ENCODE data around the gene CCDC188.

Gene CCDC188

GRCh38 chr22:20192972-20193760 lies 42.3 kb upstream of the CCDC188 start:
- no peaks in the 10 kb centered on the region for H3K9me3 ChIP-seq (ENCODE audit: control insufficient read depth in 2 of 2, low read length in 2 of 2)
- no peaks in the 10 kb centered on the region for H3K4me1 ChIP-seq (ENCODE audit: control insufficient read depth in 2 of 2, insufficient read depth in 2 of 2, low read length in 2 of 2)
- H3K27ac ChIP-seq (ENCODE audit: low read depth in 2 of 2, low read length in 2 of 2) = no peak overlapping the region
- H3K27me3 ChIP-seq (ENCODE audit: control insufficient read depth in 2 of 2, insufficient read depth in 2 of 2, low read length in 2 of 2) = no peaks in the 10 kb centered on the region
- no peak overlapping the region for H3K9ac ChIP-seq (ENCODE audit: low read depth in 1 of 2, low read length in 2 of 2)
- H3K36me3 ChIP-seq (ENCODE audit: control insufficient read depth in 2 of 2, insufficient read depth in 2 of 2, low read length in 2 of 2) = no peaks in the 10 kb centered on the region
- H3K4me3 ChIP-seq (ENCODE audit: low read length in 2 of 2) = no peak overlapping the region

- Histone ChIP-seq H3K9me3 (ENCODE audit: control insufficient read depth in 2 of 2, low read length in 2 of 2) (no peaks in the 10 kb centered on the region), H3K27ac (ENCODE audit: low read depth in 2 of 2, low read length in 2 of 2) (no peak overlapping the region), H3K4me3 (ENCODE audit: low read length in 2 of 2) (no peak overlapping the region)
Observed at GRCh38 chr22:20192293-20192971, 41.6 kb upstream of the CCDC188 start.

GRCh38 chr22:20191803-20192202 lies 40.9 kb upstream of the CCDC188 start:
- Histone ChIP-seq H3K36me3 (ENCODE audit: control insufficient read depth in 2 of 2, insufficient read depth in 2 of 2, low read length in 2 of 2) (no peaks in the 10 kb centered on the region), H3K4me3 (ENCODE audit: low read length in 2 of 2) (no peak overlapping the region), H3K9ac (ENCODE audit: low read depth in 1 of 2, low read length in 2 of 2) (no peak overlapping the region), H3K27me3 (ENCODE audit: control insufficient read depth in 2 of 2, insufficient read depth in 2 of 2, low read length in 2 of 2) (no peaks in the 10 kb centered on the region), H3K9me3 (ENCODE audit: control insufficient read depth in 2 of 2, low read length in 2 of 2) (no peaks in the 10 kb centered on the region), H3K4me1 (ENCODE audit: control insufficient read depth in 2 of 2, insufficient read depth in 2 of 2, low read length in 2 of 2) (no peaks in the 10 kb centered on the region), H3K27ac (ENCODE audit: low read depth in 2 of 2, low read length in 2 of 2) (no peak overlapping the region)

More at GRCh38 chr22:20192293-20192971, 41.6 kb upstream of the CCDC188 start:
- H3K27me3 ChIP-seq (ENCODE audit: control insufficient read depth in 2 of 2, insufficient read depth in 2 of 2, low read length in 2 of 2) = no peaks in the 10 kb centered on the region
- no peaks in the 10 kb centered on the region for H3K36me3 ChIP-seq (ENCODE audit: control insufficient read depth in 2 of 2, insufficient read depth in 2 of 2, low read length in 2 of 2)
- H3K9ac ChIP-seq (ENCODE audit: low read depth in 1 of 2, low read length in 2 of 2) = no peak overlapping the region
- H3K4me1 ChIP-seq (ENCODE audit: control insufficient read depth in 2 of 2, insufficient read depth in 2 of 2, low read length in 2 of 2) = no peaks in the 10 kb centered on the region

- Histone ChIP-seq H3K9ac (ENCODE audit: low read depth in 1 of 2, low read length in 2 of 2) (no peak overlapping the region), H3K27ac (ENCODE audit: low read depth in 2 of 2, low read length in 2 of 2) (no peak overlapping the region), H3K4me1 (ENCODE audit: control insufficient read depth in 2 of 2, insufficient read depth in 2 of 2, low read length in 2 of 2) (no peaks in the 10 kb centered on the region), H3K27me3 (ENCODE audit: control insufficient read depth in 2 of 2, insufficient read depth in 2 of 2, low read length in 2 of 2) (no peaks in the 10 kb centered on the region), H3K4me3 (ENCODE audit: low read length in 2 of 2) (no peak overlapping the region), H3K36me3 (ENCODE audit: control insufficient read depth in 2 of 2, insufficient read depth in 2 of 2, low read length in 2 of 2) (no peaks in the 10 kb centered on the region), H3K9me3 (ENCODE audit: control insufficient read depth in 2 of 2, low read length in 2 of 2) (no peaks in the 10 kb centered on the region)
Observed at GRCh38 chr22:20191000-20191515, 40.2 kb upstream of the CCDC188 start.

GRCh38 chr22:20188567-20188877 lies 37.7 kb upstream of the CCDC188 start:
- H3K27me3 ChIP-seq (ENCODE audit: control insufficient read depth in 2 of 2, insufficient read depth in 2 of 2, low read length in 2 of 2) = no peaks in the 10 kb centered on the region
- no peaks in the 10 kb centered on the region for H3K36me3 ChIP-seq (ENCODE audit: control insufficient read depth in 2 of 2, insufficient read depth in 2 of 2, low read length in 2 of 2)
- H3K4me3 ChIP-seq (ENCODE audit: low read length in 2 of 2) = no peak overlapping the region
- H3K4me1 ChIP-seq (ENCODE audit: control insufficient read depth in 2 of 2, insufficient read depth in 2 of 2, low read length in 2 of 2) = no peaks in the 10 kb centered on the region
- H3K9me3 ChIP-seq (ENCODE audit: control insufficient read depth in 2 of 2, low read length in 2 of 2) = no peaks in the 10 kb centered on the region
- no peak overlapping the region for H3K9ac ChIP-seq (ENCODE audit: low read depth in 1 of 2, low read length in 2 of 2)
- H3K27ac ChIP-seq (ENCODE audit: low read depth in 2 of 2, low read length in 2 of 2) = no peak overlapping the region

GRCh38 chr22:20187777-20188566 lies 37.1 kb upstream of the CCDC188 start:
- H3K27me3 ChIP-seq (ENCODE audit: control insufficient read depth in 2 of 2, insufficient read depth in 2 of 2, low read length in 2 of 2) = no peaks in the 10 kb centered on the region
- H3K36me3 ChIP-seq (ENCODE audit: control insufficient read depth in 2 of 2, insufficient read depth in 2 of 2, low read length in 2 of 2) = no peaks in the 10 kb centered on the region
- no peak overlapping the region for H3K27ac ChIP-seq (ENCODE audit: low read depth in 2 of 2, low read length in 2 of 2)
- H3K4me3 ChIP-seq (ENCODE audit: low read length in 2 of 2) = no peak overlapping the region
- no peaks in the 10 kb centered on the region for H3K4me1 ChIP-seq (ENCODE audit: control insufficient read depth in 2 of 2, insufficient read depth in 2 of 2, low read length in 2 of 2)
- H3K9ac ChIP-seq (ENCODE audit: low read depth in 1 of 2, low read length in 2 of 2) = no peak overlapping the region
- H3K9me3 ChIP-seq (ENCODE audit: control insufficient read depth in 2 of 2, low read length in 2 of 2) = no peaks in the 10 kb centered on the region

- no peak overlapping the region for H3K27ac ChIP-seq (ENCODE audit: low read depth in 2 of 2, low read length in 2 of 2)
- no peaks in the 10 kb centered on the region for H3K9me3 ChIP-seq (ENCODE audit: control insufficient read depth in 2 of 2, low read length in 2 of 2)
- H3K4me3 ChIP-seq (ENCODE audit: low read length in 2 of 2) = no peak overlapping the region
- no peaks in the 10 kb centered on the region for H3K4me1 ChIP-seq (ENCODE audit: control insufficient read depth in 2 of 2, insufficient read depth in 2 of 2, low read length in 2 of 2)
- H3K27me3 ChIP-seq (ENCODE audit: control insufficient read depth in 2 of 2, insufficient read depth in 2 of 2, low read length in 2 of 2) = no peaks in the 10 kb centered on the region
- H3K9ac ChIP-seq (ENCODE audit: low read depth in 1 of 2, low read length in 2 of 2) = no peak overlapping the region
- H3K36me3 ChIP-seq (ENCODE audit: control insufficient read depth in 2 of 2, insufficient read depth in 2 of 2, low read length in 2 of 2) = no peaks in the 10 kb centered on the region
Observed at GRCh38 chr22:20186871-20187546, 36.2 kb upstream of the CCDC188 start.

GRCh38 chr22:20186183-20186870 lies 35.5 kb upstream of the CCDC188 start:
- Histone ChIP-seq H3K9ac (ENCODE audit: low read depth in 1 of 2, low read length in 2 of 2) (no peak overlapping the region), H3K9me3 (ENCODE audit: control insufficient read depth in 2 of 2, low read length in 2 of 2) (no peaks in the 10 kb centered on the region), H3K27ac (ENCODE audit: low read depth in 2 of 2, low read length in 2 of 2) (no peak overlapping the region), H3K36me3 (ENCODE audit: control insufficient read depth in 2 of 2, insufficient read depth in 2 of 2, low read length in 2 of 2) (no peaks in the 10 kb centered on the region), H3K27me3 (ENCODE audit: control insufficient read depth in 2 of 2, insufficient read depth in 2 of 2, low read length in 2 of 2) (no peaks in the 10 kb centered on the region), H3K4me3 (ENCODE audit: low read length in 2 of 2) (no peak overlapping the region), H3K4me1 (ENCODE audit: control insufficient read depth in 2 of 2, insufficient read depth in 2 of 2, low read length in 2 of 2) (no peaks in the 10 kb centered on the region)

GRCh38 chr22:20185750-20186149 lies 34.9 kb upstream of the CCDC188 start:
- Histone ChIP-seq H3K4me3 (ENCODE audit: low read length in 2 of 2) (no peak overlapping the region), H3K4me1 (ENCODE audit: control insufficient read depth in 2 of 2, insufficient read depth in 2 of 2, low read length in 2 of 2) (no peaks in the 10 kb centered on the region), H3K9me3 (ENCODE audit: control insufficient read depth in 2 of 2, low read length in 2 of 2) (no peaks in the 10 kb centered on the region), H3K36me3 (ENCODE audit: control insufficient read depth in 2 of 2, insufficient read depth in 2 of 2, low read length in 2 of 2) (no peaks in the 10 kb centered on the region), H3K27ac (ENCODE audit: low read depth in 2 of 2, low read length in 2 of 2) (no peak overlapping the region), H3K9ac (ENCODE audit: low read depth in 1 of 2, low read length in 2 of 2) (no peak overlapping the region), H3K27me3 (ENCODE audit: control insufficient read depth in 2 of 2, insufficient read depth in 2 of 2, low read length in 2 of 2) (no peaks in the 10 kb centered on the region)

All from mucosa of rectum (tissue), 2 donors.